GM08714 (cell line): ENCODE results near the gene EXOC2.

Experiments used
- H3K4me3 ChIP-seq: fragments of 200-500 bp; sonication (Bioruptor generic); 2 replicates; pipeline ENCODE4 v1.5.1; 2014; ENCODE audit warnings: mild to moderate bottlenecking, low read length, inconsistent platforms
- ZNF274 ChIP-seq: IDR thresholded peaks from 2 replicates; pipeline ENCODE4 v1.6.1; 2012; ENCODE audit warnings: mild to moderate bottlenecking, low read depth, low read length

Gene EXOC2

DNA sequence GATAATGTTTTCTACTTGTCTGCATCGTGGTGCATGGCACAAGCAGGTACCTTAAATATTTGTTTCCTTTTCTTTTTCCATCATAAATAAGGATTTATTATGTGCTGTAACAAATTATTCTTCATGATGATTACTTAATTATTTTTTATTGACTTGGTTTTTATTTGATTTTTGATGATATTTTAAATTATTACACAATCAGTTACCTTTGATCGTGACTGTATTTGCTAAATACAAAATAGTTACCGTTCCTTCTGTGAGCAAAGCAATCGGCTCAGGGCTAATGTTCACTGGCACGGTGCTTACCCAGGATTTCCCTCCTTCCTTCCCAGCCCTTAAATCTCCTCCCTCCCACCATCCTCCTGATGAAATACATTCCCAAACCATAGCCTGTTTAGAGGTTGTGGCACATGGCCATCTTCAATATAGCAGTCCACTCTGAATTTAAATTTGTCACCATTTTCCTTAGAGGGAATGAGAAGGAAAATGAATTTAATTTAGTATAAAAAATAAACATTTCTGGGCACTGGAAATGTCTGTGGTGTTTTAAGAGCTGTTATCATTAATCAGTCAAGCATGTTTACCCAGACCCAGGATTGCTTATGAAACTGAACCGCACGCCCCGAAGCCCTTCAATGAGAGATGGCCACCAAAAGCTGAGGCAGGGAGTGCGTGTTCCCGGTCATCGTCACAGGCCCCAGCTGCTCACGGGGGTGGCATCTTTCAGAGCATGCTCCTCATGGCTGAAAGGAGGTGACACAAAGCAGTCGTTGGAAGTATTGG, 23.0 kb upstream of the EXOC2 start:
- no peak for TF ChIP-seq ZNF274
- no peak overlapping the region for H3K4me3 ChIP-seq

DNA sequence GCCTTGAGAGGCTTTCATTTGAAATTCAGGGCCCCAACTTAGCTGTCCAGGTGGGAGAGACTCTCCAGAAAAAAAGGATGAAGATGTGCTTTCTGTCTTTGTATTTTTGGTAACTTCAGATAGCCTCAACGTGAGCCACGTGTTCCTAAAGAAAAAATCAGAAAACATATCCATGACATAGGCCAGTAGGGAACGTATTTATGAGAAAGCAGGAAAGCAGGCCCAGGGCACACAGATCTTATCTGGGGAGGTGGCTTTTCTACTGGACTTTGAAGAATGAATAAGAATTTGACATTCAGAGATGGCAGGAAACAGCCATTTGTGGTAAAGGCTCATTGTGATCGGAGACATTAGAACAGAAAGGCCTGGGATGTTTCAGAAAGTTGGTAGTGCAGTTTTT, 21.2 kb upstream of the EXOC2 start:
- no peak for TF ChIP-seq ZNF274
- H3K4me3 ChIP-seq: no peak overlapping the region

DNA sequence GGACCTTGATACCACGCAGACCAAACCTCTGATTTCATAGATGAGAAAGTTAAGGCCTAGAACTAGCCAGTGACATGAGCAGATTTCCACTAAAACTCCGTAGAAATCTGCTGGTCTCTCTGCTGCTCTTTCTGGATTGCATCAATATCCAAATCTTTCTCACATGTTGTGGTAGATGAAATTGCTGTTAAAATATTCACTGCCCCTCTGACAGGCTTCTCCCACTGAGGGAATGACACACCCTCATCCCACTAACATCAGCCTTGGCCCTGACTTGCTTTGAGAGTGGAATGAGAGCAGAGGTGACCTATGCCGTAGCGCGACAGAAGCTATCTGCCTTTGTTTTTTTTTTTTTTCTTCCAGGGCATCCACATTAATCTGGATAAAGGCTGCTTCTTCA, 20.4 kb upstream of the EXOC2 start:
- H3K4me3 ChIP-seq: no peak overlapping the region
- no peak for TF ChIP-seq ZNF274

DNA sequence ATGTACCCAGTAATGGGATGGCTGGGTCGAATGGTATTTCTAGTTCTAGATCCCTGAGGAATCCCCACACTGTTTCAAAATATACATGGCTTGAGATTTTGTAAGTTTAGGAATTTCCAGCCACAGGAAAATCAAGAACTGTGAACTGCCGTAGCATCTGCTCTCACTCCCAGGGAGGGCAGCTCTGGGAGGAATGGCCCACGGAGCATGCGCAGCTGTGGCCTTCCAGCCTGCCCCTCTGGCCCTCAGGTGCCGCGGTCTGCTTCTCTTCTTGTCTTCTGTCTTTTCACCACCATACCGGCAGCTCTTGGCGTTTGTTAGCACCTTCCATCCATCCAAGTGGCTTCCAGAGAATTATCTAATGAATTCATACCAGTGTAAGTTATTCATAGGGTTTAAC, 19.9 kb upstream of the EXOC2 start:
- TF ChIP-seq ZNF274: no peak

GRCh38 chr6:711925-712324, 19.0 kb upstream of the EXOC2 start:
- H3K4me3 ChIP-seq: no peak overlapping the region

More for the DNA sequence above, 19.9 kb upstream of the EXOC2 start:
- no peak overlapping the region for H3K4me3 ChIP-seq

GRCh38 chr6:710601-711571, 17.9 kb upstream of the EXOC2 start:
- H3K4me3 ChIP-seq: peak overlapping the region; percentile 73
- TF ChIP-seq ZNF274: no peak

More at GRCh38 chr6:711925-712324, 19.0 kb upstream of the EXOC2 start:
- TF ChIP-seq ZNF274: no peak

GRCh38 chr6:709471-710056, 16.6 kb upstream of the EXOC2 start:
- H3K4me3 ChIP-seq: no peak overlapping the region
- TF ChIP-seq ZNF274: no peak

GRCh38 chr6:708237-708598, 15.3 kb upstream of the EXOC2 start:
- no peak for TF ChIP-seq ZNF274
- H3K4me3 ChIP-seq: no peak overlapping the region

GRCh38 chr6:707576-708236, 14.8 kb upstream of the EXOC2 start:
- H3K4me3 ChIP-seq: no peak overlapping the region
- TF ChIP-seq ZNF274: no peak

GRCh38 chr6:706819-707381, 14.0 kb upstream of the EXOC2 start:
- H3K4me3 ChIP-seq: no peak overlapping the region
- TF ChIP-seq ZNF274: no peak

- no peak overlapping the region for H3K4me3 ChIP-seq
- TF ChIP-seq ZNF274: no peak
Measured at GRCh38 chr6:706146-706545, 13.2 kb upstream of the EXOC2 start.

DNA sequence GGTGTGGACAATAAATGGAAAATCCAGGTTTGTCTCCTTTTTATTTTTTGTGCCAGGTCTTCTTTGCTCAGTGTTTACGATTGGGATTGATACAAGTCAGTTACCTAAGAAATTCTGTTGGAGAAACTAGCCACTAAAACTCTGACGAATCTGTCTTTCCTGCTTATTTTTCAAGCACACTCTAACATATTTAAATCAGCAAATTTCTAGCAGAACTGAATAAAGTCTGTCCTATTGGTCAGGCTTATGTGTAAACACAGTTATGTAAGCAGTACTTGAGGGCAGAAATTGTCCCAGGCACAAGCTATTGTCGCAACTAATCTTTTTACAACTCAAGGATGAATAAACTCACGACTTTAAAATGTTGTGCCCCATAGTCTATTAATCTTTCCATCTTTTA, 12.1 kb upstream of the EXOC2 start:
- TF ChIP-seq ZNF274: no peak
- no peak overlapping the region for H3K4me3 ChIP-seq

DNA sequence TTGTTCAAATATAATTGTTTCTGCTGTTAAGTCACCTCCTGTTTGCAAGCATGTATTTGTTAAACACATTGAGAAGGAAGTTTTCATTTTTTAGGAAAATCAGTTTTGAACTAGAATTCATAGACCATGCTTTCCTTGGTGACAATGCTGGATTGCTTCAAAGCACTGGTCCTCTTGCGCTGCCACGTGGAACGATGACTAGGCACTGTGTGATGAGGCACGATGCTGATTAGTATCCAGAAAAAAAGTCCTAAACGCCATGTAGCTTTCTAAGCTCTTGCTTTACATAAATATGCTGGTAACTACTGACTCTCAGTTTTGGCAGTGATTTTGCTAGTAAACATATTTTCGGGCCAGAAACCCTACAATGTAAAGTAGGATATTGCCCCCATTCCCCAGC, 11.1 kb upstream of the EXOC2 start:
- TF ChIP-seq ZNF274: no peak
- H3K4me3 ChIP-seq: no peak overlapping the region

- TF ChIP-seq ZNF274: no peak
- H3K4me3 ChIP-seq: no peak overlapping the region
Measured at GRCh38 chr6:703552-703951, 10.6 kb upstream of the EXOC2 start.
